B cell (primary cell): ENCODE data around the gene SLC37A1. TPM values are rescaled to one million over a fixed set of nuclear protein-coding genes. Genes with fewer than 3 reads are reported as not detected.

Source experiments
- ATAC-seq: fragments of 200-7000 bp; cut with Tn5 transposase; one replicate; pipeline ENCODE4 v1.10.0; 2021; ENCODE audit warnings: low read depth, mild to moderate bottlenecking, moderate number of reproducible peaks, moderate library complexity
- CTCF ChIA-PET: fragments of 350-600 bp; sonication (Branson Sonifier 250); formaldehyde crosslinking; loops from one replicate; lab custom pipeline; 2021; ENCODE audit warnings: antibody characterized with exemption, inconsistent platforms; lab: Charles Lee
- POLR2A ChIA-PET: fragments of 350-600 bp; sonication (Branson Sonifier 250); formaldehyde crosslinking; loops from one replicate; lab custom pipeline; 2021; ENCODE audit warnings: antibody characterized with exemption; lab: Charles Lee
- DNase-seq: peaks from one replicate; pipeline ENCODE4 v3.0.0; 2013
- H2AFZ ChIP-seq: 2 replicates; pipeline ENCODE4 v1.6.1; 2012; ENCODE audit warnings: mild to moderate bottlenecking, low read depth, low read length; ENCODE audit not compliant: insufficient read depth, poor library complexity, severe bottlenecking
- H3K27ac ChIP-seq, 2 donors: 1 replicate in 1 of 2; 2 replicates in 1 of 2; pipeline ENCODE4 v1.5.1; 2012 to 2013; ENCODE audit warnings: low read length in 2 of 2, mild to moderate bottlenecking in 2 of 2, moderate library complexity in 1 of 2
- H3K27me3 ChIP-seq, 4 experiments: fragments of 200-600 bp in 1 of 4; sonication (generic) in 1 of 4; replicated peaks in 1 of 4; 1 replicate in 2 of 4; 2 replicates in 2 of 4; pipeline versions ENCODE4 v1.6.1 to v1.7.0; 2013 to 2016; ENCODE audit warnings: low read length in 3 of 4, mild to moderate bottlenecking in 2 of 4, mixed read lengths in 1 of 4, moderate library complexity in 1 of 4; ENCODE audit not compliant: insufficient read depth in 4 of 4, control insufficient read depth in 3 of 4; ENCODE audit errors: control extremely low read depth in 1 of 4
- H3K36me3 ChIP-seq, 2 experiments: replicated peaks in 1 of 2; 1 replicate in 1 of 2; 2 replicates in 1 of 2; pipeline versions ENCODE4 v1.6.1 to v1.7.1; 2013; ENCODE audit warnings: low read length in 1 of 2; ENCODE audit not compliant: insufficient read depth in 2 of 2, control insufficient read depth in 1 of 2; ENCODE audit errors: control extremely low read depth in 1 of 2, extremely low read depth in 1 of 2
- H3K4me1 ChIP-seq, 2 donors: fragments of 200-600 bp in 1 of 2; sonication (generic) in 1 of 2; 1 replicate in 1 of 2; 2 replicates in 1 of 2; pipeline versions ENCODE4 v1.5.1 to v1.6.1; 2013 to 2017; ENCODE audit warnings: low read length in 2 of 2; ENCODE audit not compliant: control insufficient read depth in 2 of 2, insufficient read depth in 2 of 2
- H3K4me2 ChIP-seq: replicated peaks from 2 replicates; pipeline ENCODE3; 2012; ENCODE audit warnings: mild to moderate bottlenecking, low read depth, low read length; ENCODE audit not compliant: poor library complexity, severe bottlenecking
- H3K4me3 ChIP-seq, 5 experiments: fragments of 200-600 bp in 1 of 5; sonication (generic) in 1 of 5; 1 replicate in 3 of 5; 2 replicates in 2 of 5; pipeline versions ENCODE4 v1.5.1 to v1.7.0; 2011 to 2016; ENCODE audit warnings: low read length in 4 of 5, mild to moderate bottlenecking in 4 of 5, low read depth in 2 of 5, control low read depth in 1 of 5, moderate library complexity in 1 of 5; ENCODE audit not compliant: insufficient read depth in 1 of 5; ENCODE audit errors: control extremely low read depth in 1 of 5, extremely low read depth in 1 of 5
- H3K79me2 ChIP-seq: fragments of 200-600 bp; sonication (generic); one replicate; pipeline ENCODE4 v1.6.0; 2016; ENCODE audit warnings: low read length; ENCODE audit not compliant: control insufficient read depth, insufficient read depth
- H3K9ac ChIP-seq: fragments of 200-600 bp; sonication (generic); 2 replicates; pipeline ENCODE4 v1.6.1; 2017; ENCODE audit warnings: mild to moderate bottlenecking, low read length, moderate library complexity
- H3K9me3 ChIP-seq, 3 donors: one replicate each; pipeline versions ENCODE4 v1.6.1 to v1.7.1; 2013; ENCODE audit warnings: low read length in 2 of 3; ENCODE audit not compliant: control insufficient read depth in 2 of 3, insufficient read depth in 1 of 3; ENCODE audit errors: control extremely low read depth in 1 of 3
- H4K20me1 ChIP-seq: 2 replicates; pipeline ENCODE4 v1.6.0; 2012; ENCODE audit warnings: mild to moderate bottlenecking, low read length; ENCODE audit not compliant: insufficient read depth, control insufficient read depth, poor library complexity, severe bottlenecking
- H3K27ac Mint-ChIP-seq: one replicate; pipeline ENCODE4 v1.8.0; 2021; ENCODE audit warnings: mixed read lengths
- H3K27me3 Mint-ChIP-seq: one replicate; pipeline ENCODE4 v1.8.0; 2021; ENCODE audit warnings: mixed read lengths
- H3K4me1 Mint-ChIP-seq: one replicate; pipeline ENCODE4 v1.8.0; 2021; ENCODE audit warnings: mixed read lengths
- H3K4me3 Mint-ChIP-seq: one replicate; pipeline ENCODE4 v1.8.0; 2021; ENCODE audit warnings: mixed read lengths
- H3K9me3 Mint-ChIP-seq: one replicate; pipeline ENCODE4 v1.8.0; 2022; ENCODE audit warnings: mixed read lengths; ENCODE audit not compliant: insufficient read depth
- CTCF ChIP-seq: fragments of 200-600 bp; IDR thresholded peaks from one replicate; pipeline ENCODE4 v1.8.0; 2022; ENCODE audit warnings: antibody characterized with exemption, mild to moderate bottlenecking
- EZH2 ChIP-seq: IDR thresholded peaks from 2 replicates; pipeline ENCODE4 v1.6.1; 2012; ENCODE audit warnings: borderline replicate concordance, low read depth, mild to moderate bottlenecking, moderate library complexity, low read length; ENCODE audit not compliant: insufficient read depth, poor library complexity, severe bottlenecking
- WGBS: methylation state at CpG from one replicate; pipeline ENCODE4 v1.1.5; 2013; ENCODE audit warnings: missing lambda C conversion rate; ENCODE audit not compliant: insufficient coverage; 5-methylcytosine and 5-hydroxymethylcytosine counted together
- intact Hi-C: fragments of 100-400 bp; cut with micrococcal nuclease; formaldehyde crosslinking; loops from one replicate; pipeline ENCODE4 v1.10.0; 2022
- polyA plus RNA-seq: library from polyadenylated mRNA; depleted of rRNA; stranded (reverse); fragments of >200 nt; gene quantifications from 2 replicates; pipeline ENCODE4 v1.2.3, GENCODE V29; 2012
- total RNA-seq, 2 donors: library from RNA; stranded (reverse); fragments of 120-200 nt in 1 of 2; gene quantifications; 1 replicate in 1 of 2; 2 replicates in 1 of 2; pipeline versions ENCODE4 v1.2.3 to v1.2.4, GENCODE V29; 2013 to 2022

The SLC37A1 gene
- total and polyA plus RNA-seq, 2 donors (not counting 1 experiment from before 2014, with no cell fraction given), result 38.1 to 60.2 TPM

GRCh38 chr21:42542196-42542595 is 28.5 kb downstream of the SLC37A1 start:
- H3K27ac Mint-ChIP-seq, result no peak overlapping the region

GRCh38 chr21:42542596-42542995 is 28.9 kb downstream of the SLC37A1 start:
- Mint-ChIP-seq H3K4me3 (no peak overlapping the region), H3K27me3 (no peaks in the 10 kb centered on the region), H3K4me1 (peaks cover 10% of the 10 kb centered on the region), H3K27ac (no peak overlapping the region), H3K9me3 (no peaks in the 10 kb centered on the region)
- peaks cover 23% of the 10 kb centered on the region for H4K20me1 ChIP-seq
- intact Hi-C loops, result no loop called here
- no peak for ATAC-seq
- peaks cover 11 to 82% of the 10 kb centered on the region in 2 experiments for H3K36me3 ChIP-seq
- no peak overlapping the region for H3K9ac ChIP-seq
- no peak overlapping the region for H2AFZ ChIP-seq
- CTCF ChIA-PET, result no interaction called here
- POLR2A ChIA-PET, result no interaction called here
- H3K9me3 ChIP-seq, result no peaks in the 10 kb centered on the region
- H3K4me2 ChIP-seq, result no peak overlapping the region
- WGBS, result 92% methylated on average over 4 of the region's 10 CpGs
- no peak for DNase-seq
- H3K27ac ChIP-seq, result no peak overlapping the region
- H3K79me2 ChIP-seq, result peaks cover 14% of the 10 kb centered on the region
- peaks cover 0 to 10% of the 10 kb centered on the region in 2 donors for H3K4me1 ChIP-seq
- H3K27me3 ChIP-seq, result no peaks in the 10 kb centered on the region
- TF ChIP-seq EZH2 (no peak), CTCF (no peak)
- no peak overlapping the region for H3K4me3 ChIP-seq

More at GRCh38 chr21:42542196-42542595, 28.5 kb downstream of the SLC37A1 start:
- WGBS, result 96% methylated on average over 3 of the region's 8 CpGs
- H3K9ac ChIP-seq, result no peak overlapping the region
- peaks cover 11 to 78% of the 10 kb centered on the region in 2 experiments for H3K36me3 ChIP-seq
- intact Hi-C loops, result no loop called here
- H3K79me2 ChIP-seq, result peaks cover 17% of the 10 kb centered on the region
- TF ChIP-seq CTCF (no peak), EZH2 (no peak)
- Mint-ChIP-seq H3K27me3 (no peaks in the 10 kb centered on the region), H3K4me3 (no peak overlapping the region), H3K4me1 (peaks cover 14% of the 10 kb centered on the region), H3K9me3 (no peaks in the 10 kb centered on the region)
- peaks cover 3 to 13% of the 10 kb centered on the region in 2 donors for H3K4me1 ChIP-seq
- no peaks in the 10 kb centered on the region for H3K27me3 ChIP-seq
- DNase-seq, result no peak
- ATAC-seq, result no peak
- no peak overlapping the region for H3K4me2 ChIP-seq
- no peak overlapping the region for H2AFZ ChIP-seq
- H4K20me1 ChIP-seq, result peaks cover 20% of the 10 kb centered on the region
- POLR2A ChIA-PET, result no interaction called here
- CTCF ChIA-PET, result no interaction called here
- H3K4me3 ChIP-seq, result no peak overlapping the region
- H3K9me3 ChIP-seq, result no peaks in the 10 kb centered on the region
- no peak overlapping the region for H3K27ac ChIP-seq
